HCT116 (cell line): ENCODE measurements around the gene SLC4A7. TPM values are rescaled to one million over a fixed set of nuclear protein-coding genes. Genes with fewer than 3 reads are reported as not detected.

ENCODE experiments used
- ATAC-seq: fragments of 200-7000 bp; cut with Tn5 transposase; 2 replicates; pipeline ENCODE4 v1.9.1; 2020; ENCODE audit warnings: mild to moderate bottlenecking, moderate library complexity
- BruUV-seq: library from RNA; stranded (reverse); fragments of 400-500 nt; replicated peaks from 2 replicates; lab custom pipeline; 2021; lab: Mats Ljungman, UMichigan
- CTCF ChIA-PET: fragments of 300-600 bp; sonication (Branson Sonifier 250); formaldehyde crosslinking; loops from one replicate; lab custom pipeline; 2021; ENCODE audit warnings: antibody characterized with exemption; lab: Charles Lee
- POLR2A ChIA-PET: fragments of 300-600, 350-600 bp; sonication (Branson Sonifier 250); formaldehyde crosslinking; loops from one replicate; lab custom pipeline; 2021; ENCODE audit warnings: antibody characterized with exemption; lab: Charles Lee
- RAD21 ChIA-PET, 2 experiments: fragments of 300-600 bp; sonication (Branson Sonifier 250); formaldehyde crosslinking; loops; one replicate each; lab custom pipeline; 2023; ENCODE audit warnings: low total read pairs in 2 of 2; ENCODE audit not compliant: uncharacterized antibody in 2 of 2, unreplicated experiment in 2 of 2, low non-redundant PET in 1 of 2; lab: Charles Lee
- DNase-seq: peaks from one replicate; pipeline ENCODE4 v3.0.0-alpha.2; 2010; ENCODE audit warnings: low read depth, low spot score
- H2AFZ ChIP-seq: fragments of 200-600 bp; shearing (Covaris generic), sonication (generic); 2 replicates; pipeline ENCODE4 v1.6.1; 2017; ENCODE audit warnings: low read depth, mixed run types, mixed read lengths, antibody characterized with exemption, low read length; ENCODE audit not compliant: poor library complexity, severe bottlenecking
- H3K27ac ChIP-seq: 2 replicates; pipeline ENCODE4 v1.5.1; 2012; ENCODE audit warnings: low read depth, low read length
- H3K27me3 ChIP-seq: fragments of 200-600 bp; sonication (generic); 2 replicates; pipeline ENCODE4 v1.6.1; 2016; ENCODE audit warnings: mixed run types, low read length, mixed read lengths; ENCODE audit not compliant: insufficient read depth
- H3K36me3 ChIP-seq, 2 experiments: fragments of 200-500 bp in 1 of 2; fragments of 200-600 bp in 1 of 2; sonication (Bioruptor generic) in 1 of 2; sonication (generic) in 1 of 2; 2 replicates each; pipeline versions ENCODE4 v1.5.1 to v1.6.1; 2014 to 2016; ENCODE audit warnings: low read length in 2 of 2, inconsistent platforms in 1 of 2, mixed read lengths in 1 of 2, mixed run types in 1 of 2; ENCODE audit not compliant: insufficient read depth in 2 of 2, control insufficient read depth in 1 of 2
- H3K4me1 ChIP-seq, 2 experiments: fragments of 200-600 bp in 1 of 2; sonication (generic) in 1 of 2; 2 replicates each; pipeline versions ENCODE4 v1.5.1 to v1.6.1; 2012 to 2017; ENCODE audit warnings: low read length in 2 of 2, inconsistent platforms in 1 of 2, mild to moderate bottlenecking in 1 of 2, mixed read lengths in 1 of 2, mixed run types in 1 of 2, moderate library complexity in 1 of 2; ENCODE audit not compliant: insufficient read depth in 2 of 2, control insufficient read depth in 1 of 2
- H3K4me2 ChIP-seq: fragments of 200-600 bp; sonication (generic); 2 replicates; pipeline ENCODE4 v1.6.1; 2017; ENCODE audit warnings: mixed run types, low read length, mixed read lengths
- H3K4me3 ChIP-seq, 2 experiments: fragments of 200-600 bp in 1 of 2; sonication (generic) in 1 of 2; replicated peaks in 1 of 2; 2 replicates each; pipeline ENCODE4 v1.5.1; 2011 to 2016; ENCODE audit warnings: low read length in 2 of 2, control low read depth in 1 of 2, low read depth in 1 of 2, mild to moderate bottlenecking in 1 of 2, mixed read lengths in 1 of 2, mixed run types in 1 of 2
- H3K79me2 ChIP-seq: fragments of 200-600 bp; sonication (generic); 2 replicates; pipeline ENCODE4 v1.6.1; 2017; ENCODE audit warnings: mild to moderate bottlenecking, mixed run types, low read length, moderate library complexity, mixed read lengths; ENCODE audit not compliant: insufficient read depth
- H3K9ac ChIP-seq: fragments of 200-600 bp; sonication (generic); 2 replicates; pipeline ENCODE4 v1.6.1; 2016; ENCODE audit warnings: low read length, mixed read lengths
- H3K9me2 ChIP-seq: fragments of 200-600 bp; sonication (generic), shearing (Covaris generic); 2 replicates; pipeline ENCODE4 v1.6.1; 2017; ENCODE audit warnings: mixed run types, mild to moderate bottlenecking, moderate library complexity; ENCODE audit not compliant: insufficient read depth
- H3K9me3 ChIP-seq, 2 experiments: fragments of 200-500 bp in 1 of 2; fragments of 200-600 bp in 1 of 2; sonication (Bioruptor generic) in 1 of 2; sonication (generic) in 1 of 2; 2 replicates each; pipeline ENCODE4 v1.6.1; 2014 to 2017; ENCODE audit warnings: low read length in 2 of 2, mixed read lengths in 2 of 2, inconsistent platforms in 1 of 2, low read depth in 1 of 2, mild to moderate bottlenecking in 1 of 2, mixed run types in 1 of 2, moderate library complexity in 1 of 2; ENCODE audit not compliant: control insufficient read depth in 1 of 2, insufficient read depth in 1 of 2
- H4K20me1 ChIP-seq: fragments of 200-600 bp; sonication (generic), shearing (Covaris generic); 2 replicates; pipeline ENCODE4 v1.6.1; 2017; ENCODE audit warnings: mixed run types, mild to moderate bottlenecking, moderate library complexity; ENCODE audit not compliant: insufficient read depth
- CBX3 ChIP-seq: IDR thresholded peaks from 2 replicates; pipeline ENCODE4 v1.6.1; 2012; ENCODE audit warnings: low read depth
- CEBPB ChIP-seq: IDR thresholded peaks from 2 replicates; pipeline ENCODE4 v1.6.1; 2012; ENCODE audit warnings: low read depth
- FOSL1 ChIP-seq: IDR thresholded peaks from 2 replicates; pipeline ENCODE4 v1.6.1; 2012; ENCODE audit warnings: low read depth
- POLR2A ChIP-seq: IDR thresholded peaks from 2 replicates; pipeline ENCODE4 v1.7.0; 2011; ENCODE audit warnings: borderline replicate concordance; ENCODE audit not compliant: insufficient read depth, insufficient read length; ENCODE audit errors: extremely low read depth
- RAD21 ChIP-seq: IDR thresholded peaks from 2 replicates; pipeline ENCODE4 v1.6.1; 2012; ENCODE audit warnings: low read depth, mild to moderate bottlenecking
- SIN3A ChIP-seq: IDR thresholded peaks from 2 replicates; pipeline ENCODE4 v1.6.1; 2012; ENCODE audit warnings: low read depth
- SRF ChIP-seq: IDR thresholded peaks from 2 replicates; pipeline ENCODE4 v1.6.1; 2012; ENCODE audit warnings: low read depth
- TCF7L2 ChIP-seq: IDR thresholded peaks from 2 replicates; pipeline ENCODE4 v1.7.0; 2011; ENCODE audit warnings: borderline replicate concordance, inconsistent platforms; ENCODE audit not compliant: insufficient read depth, insufficient read length; ENCODE audit errors: extremely low read depth
- intact Hi-C: fragments of 100-400 bp; cut with micrococcal nuclease; formaldehyde crosslinking; loops from 2 replicates; pipeline ENCODE4 v1.10.0; 2022
- total RNA-seq: library from RNA; stranded (reverse); gene quantifications from one replicate; pipeline ENCODE4 v1.2.1, GENCODE V29; 2021; ENCODE audit not compliant: unreplicated experiment
- TF ChIP-seq, protein P1 (sequence below): IDR thresholded peaks from 2 replicates; pipeline ENCODE4 v1.6.1; 2011; ENCODE audit warnings: mild to moderate bottlenecking, low read length, moderate library complexity; ENCODE audit not compliant: insufficient replicate concordance; ENCODE audit errors: extremely low read depth
- TF ChIP-seq, protein P2 (sequence below), 3 experiments: fragments of 200-600 bp in 1 of 3; sonication (generic) in 1 of 3; IDR thresholded peaks in 2 of 3; conservative IDR thresholded peaks in 1 of 3; 2 replicates each; pipeline ENCODE4 v1.5.1; 2012 to 2017; ENCODE audit warnings: low read depth in 2 of 3, low read length in 2 of 3, antibody characterized with exemption in 1 of 3, borderline replicate concordance in 1 of 3, control low read depth in 1 of 3, mild to moderate bottlenecking in 1 of 3, mixed read lengths in 1 of 3, mixed run types in 1 of 3, moderate library complexity in 1 of 3; ENCODE audit not compliant: insufficient read depth in 1 of 3

SLC4A7 gene
- total RNA-seq, 1 experiment from 2014 or later: 37.6 TPM

DNA sequence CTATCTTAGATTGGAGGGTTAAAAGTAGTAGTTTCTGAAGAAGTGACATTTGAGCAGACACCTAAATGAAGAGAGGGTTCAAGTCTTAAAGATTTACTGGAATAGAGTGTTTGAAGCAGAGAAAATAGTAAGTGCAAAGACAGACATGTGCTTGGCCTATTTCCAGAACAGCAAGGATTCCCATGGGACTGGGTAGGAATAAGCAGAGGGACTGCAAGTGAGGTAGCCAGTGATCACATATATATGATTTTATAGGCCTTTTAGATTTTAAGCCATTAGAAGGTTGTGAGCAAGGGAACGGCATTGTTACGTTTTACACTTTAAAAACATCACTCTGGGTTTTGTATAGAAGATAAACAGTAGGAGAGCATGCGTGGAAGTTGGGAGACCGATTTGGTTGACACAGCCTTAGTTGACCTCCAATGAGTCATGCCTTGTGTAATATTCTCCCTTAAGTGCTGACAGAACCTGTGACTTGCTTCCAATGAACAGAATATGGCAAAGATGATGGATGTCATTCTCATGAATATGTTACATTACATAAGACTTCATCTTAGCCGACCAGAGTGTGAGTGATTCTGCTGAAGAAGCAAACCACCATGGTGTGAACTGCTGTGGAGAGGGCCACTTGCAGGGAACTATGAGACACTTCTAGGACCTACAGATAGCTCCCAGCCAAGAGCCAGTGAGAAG, 37.1 kb upstream of the SLC4A7 start:
- H4K20me1 ChIP-seq: no peaks in the 10 kb centered on the region

More for the DNA sequence above, 37.1 kb upstream of the SLC4A7 start:
- ChIA-PET CTCF (no interaction called here), POLR2A (interaction anchor here (0.9 kb wide), 1 partner anchor 13 kb away, joined by 3 read pairs; no protein-coding TSS in a partner anchor), RAD21 (no interaction called here)
- DNase-seq (no peak), ATAC-seq (no peak)
- H3K36me3 ChIP-seq: no peaks in the 10 kb centered on the region
- peak overlapping the region; percentile 36 for H2AFZ ChIP-seq
- intact Hi-C loops: no loop called here
- H3K4me3 ChIP-seq: no peak overlapping the region
- BruUV-seq: no TSS peak
- no peak overlapping the region for H3K9ac ChIP-seq
- H3K4me1 ChIP-seq: peaks cover 12 to 46% of the 10 kb centered on the region in 2 experiments
- H3K9me2 ChIP-seq: no peaks in the 10 kb centered on the region
- no peak for TF ChIP-seq SRF
- TF ChIP-seq CEBPB: peak; percentile 27; the same call in 1 of the 2 replicates
- no peak for TF ChIP-seq POLR2A
- TF ChIP-seq, protein P1, sequence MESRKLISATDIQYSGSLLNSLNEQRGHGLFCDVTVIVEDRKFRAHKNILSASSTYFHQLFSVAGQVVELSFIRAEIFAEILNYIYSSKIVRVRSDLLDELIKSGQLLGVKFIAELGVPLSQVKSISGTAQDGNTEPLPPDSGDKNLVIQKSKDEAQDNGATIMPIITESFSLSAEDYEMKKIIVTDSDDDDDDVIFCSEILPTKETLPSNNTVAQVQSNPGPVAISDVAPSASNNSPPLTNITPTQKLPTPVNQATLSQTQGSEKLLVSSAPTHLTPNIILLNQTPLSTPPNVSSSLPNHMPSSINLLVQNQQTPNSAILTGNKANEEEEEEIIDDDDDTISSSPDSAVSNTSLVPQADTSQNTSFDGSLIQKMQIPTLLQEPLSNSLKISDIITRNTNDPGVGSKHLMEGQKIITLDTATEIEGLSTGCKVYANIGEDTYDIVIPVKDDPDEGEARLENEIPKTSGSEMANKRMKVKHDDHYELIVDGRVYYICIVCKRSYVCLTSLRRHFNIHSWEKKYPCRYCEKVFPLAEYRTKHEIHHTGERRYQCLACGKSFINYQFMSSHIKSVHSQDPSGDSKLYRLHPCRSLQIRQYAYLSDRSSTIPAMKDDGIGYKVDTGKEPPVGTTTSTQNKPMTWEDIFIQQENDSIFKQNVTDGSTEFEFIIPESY: no peak
- TF ChIP-seq CBX3: peak; percentile 34; the same call in 1 of the 2 replicates
- TF ChIP-seq SIN3A: no peak
- TF ChIP-seq TCF7L2: no peak
- TF ChIP-seq RAD21: no peak
- TF ChIP-seq, protein P2, sequence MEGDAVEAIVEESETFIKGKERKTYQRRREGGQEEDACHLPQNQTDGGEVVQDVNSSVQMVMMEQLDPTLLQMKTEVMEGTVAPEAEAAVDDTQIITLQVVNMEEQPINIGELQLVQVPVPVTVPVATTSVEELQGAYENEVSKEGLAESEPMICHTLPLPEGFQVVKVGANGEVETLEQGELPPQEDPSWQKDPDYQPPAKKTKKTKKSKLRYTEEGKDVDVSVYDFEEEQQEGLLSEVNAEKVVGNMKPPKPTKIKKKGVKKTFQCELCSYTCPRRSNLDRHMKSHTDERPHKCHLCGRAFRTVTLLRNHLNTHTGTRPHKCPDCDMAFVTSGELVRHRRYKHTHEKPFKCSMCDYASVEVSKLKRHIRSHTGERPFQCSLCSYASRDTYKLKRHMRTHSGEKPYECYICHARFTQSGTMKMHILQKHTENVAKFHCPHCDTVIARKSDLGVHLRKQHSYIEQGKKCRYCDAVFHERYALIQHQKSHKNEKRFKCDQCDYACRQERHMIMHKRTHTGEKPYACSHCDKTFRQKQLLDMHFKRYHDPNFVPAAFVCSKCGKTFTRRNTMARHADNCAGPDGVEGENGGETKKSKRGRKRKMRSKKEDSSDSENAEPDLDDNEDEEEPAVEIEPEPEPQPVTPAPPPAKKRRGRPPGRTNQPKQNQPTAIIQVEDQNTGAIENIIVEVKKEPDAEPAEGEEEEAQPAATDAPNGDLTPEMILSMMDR (IDR thresholded peaks at IDR 0.05 in 2 of 3, conservative IDR thresholded peaks at IDR 0.05 in 1 of 3; ENCODE audit: borderline replicate concordance in 1 of 3, insufficient read depth in 1 of 3, low read depth in 2 of 3, low read length in 2 of 3): no peak
- peak; percentile 48 for TF ChIP-seq FOSL1
- no peaks in the 10 kb centered on the region for H3K27me3 ChIP-seq
- no peaks in the 10 kb centered on the region for H3K9me3 ChIP-seq
- H3K79me2 ChIP-seq: no peaks in the 10 kb centered on the region
- H3K4me2 ChIP-seq: peak overlapping the region; percentile 13; the same call in 1 of the 2 replicates
- no peak overlapping the region for H3K27ac ChIP-seq
